ACC112 (cell line): ENCODE measurements around the gene PREPL.
"Not testable (repeated sequence)": the region's sequence is repeated elsewhere in the genome, so short reads cannot be mapped to it uniquely, and the experiment has no call there.

Experiments
- H2AFZ ChIP-seq: fragments of 200-600 bp; sonication (generic); one replicate; pipeline ENCODE4 v1.6.0; 2017; ENCODE audit warnings: antibody characterized with exemption, low read length; ENCODE audit not compliant: unreplicated experiment
- H3K27ac ChIP-seq: fragments of 200-600 bp; sonication (generic); 2 replicates; pipeline ENCODE4 v1.5.1; 2014; ENCODE audit warnings: low read depth, mild to moderate bottlenecking, antibody characterized with exemption, low read length, moderate library complexity
- H3K27me3 ChIP-seq: fragments of 200-600 bp; sonication (generic); 2 replicates; pipeline ENCODE4 v1.6.1; 2014; ENCODE audit warnings: mild to moderate bottlenecking, antibody characterized with exemption, low read length, moderate library complexity, mixed read lengths; ENCODE audit not compliant: insufficient read depth
- H3K36me3 ChIP-seq: fragments of 200-600 bp; sonication (generic); 2 replicates; pipeline ENCODE4 v1.6.1; 2016; ENCODE audit warnings: mild to moderate bottlenecking, antibody characterized with exemption, low read length, moderate library complexity, mixed read lengths; ENCODE audit not compliant: insufficient read depth
- H3K4me1 ChIP-seq: fragments of 200-600 bp; sonication (generic); one replicate; pipeline ENCODE4 v1.6.1; 2016; ENCODE audit warnings: low read length, mixed read lengths; ENCODE audit not compliant: insufficient read depth, unreplicated experiment, control insufficient read depth
- H3K4me3 ChIP-seq: fragments of 200-600 bp; sonication (generic); 2 replicates; pipeline ENCODE4 v1.5.1; 2014; ENCODE audit warnings: mild to moderate bottlenecking, low read depth, low read length
- H3K79me2 ChIP-seq: fragments of 200-600 bp; sonication (generic); one replicate; pipeline ENCODE4 v1.6.0; 2016; ENCODE audit warnings: low read length; ENCODE audit not compliant: control insufficient read depth, unreplicated experiment, insufficient read depth

The PREPL gene

GRCh38 chr2:44321360-44321759 is 39.9 kb downstream of the PREPL start:
- peaks cover 49% of the 10 kb centered on the region for H3K36me3 ChIP-seq
- H3K79me2 ChIP-seq: no peaks in the 10 kb centered on the region
- H3K4me3 ChIP-seq: no peak overlapping the region

GRCh38 chr2:44320832-44321231 is 40.5 kb downstream of the PREPL start:
- peaks cover 11% of the 10 kb centered on the region for H3K4me1 ChIP-seq
- no peak overlapping the region for H2AFZ ChIP-seq
- no peak overlapping the region for H3K4me3 ChIP-seq
- H3K27ac ChIP-seq: no peak overlapping the region
- no peaks in the 10 kb centered on the region for H3K79me2 ChIP-seq
- no peaks in the 10 kb centered on the region for H3K27me3 ChIP-seq
- peaks cover 54% of the 10 kb centered on the region for H3K36me3 ChIP-seq

More at GRCh38 chr2:44321360-44321759, 39.9 kb downstream of the PREPL start:
- Histone ChIP-seq H2AFZ (no peak overlapping the region), H3K27ac (no peak overlapping the region), H3K27me3 (no peaks in the 10 kb centered on the region), H3K4me1 (peaks cover 11% of the 10 kb centered on the region)

- no peaks in the 10 kb centered on the region for H3K79me2 ChIP-seq
- no peak overlapping the region for H3K4me3 ChIP-seq
- H3K27me3 ChIP-seq: no peaks in the 10 kb centered on the region
- no peaks in the 10 kb centered on the region for H3K4me1 ChIP-seq
- no peak overlapping the region for H3K27ac ChIP-seq
- H3K36me3 ChIP-seq: peaks cover 66% of the 10 kb centered on the region
- no peak overlapping the region for H2AFZ ChIP-seq
These were observed 45.3 kb downstream of the PREPL start for GRCh38 chr2:44315945-44316344.

- Histone ChIP-seq H3K4me1 (no peaks in the 10 kb centered on the region), H3K4me3 (no peak overlapping the region), H3K27ac (no peak overlapping the region), H3K36me3 (peaks cover 60% of the 10 kb centered on the region), H2AFZ (no peak overlapping the region), H3K79me2 (no peaks in the 10 kb centered on the region), H3K27me3 (no peaks in the 10 kb centered on the region)
These were observed 46.9 kb downstream of the PREPL start for GRCh38 chr2:44314362-44314761.

- Histone ChIP-seq H3K79me2 (no peaks in the 10 kb centered on the region), H3K27me3 (no peaks in the 10 kb centered on the region), H3K27ac (no peak overlapping the region), H3K4me3 (no peak overlapping the region), H3K4me1 (no peaks in the 10 kb centered on the region), H2AFZ (no peak overlapping the region), H3K36me3 (peaks cover 39% of the 10 kb centered on the region)
These were observed 51.0 kb downstream of the PREPL start for GRCh38 chr2:44310287-44310686.

GRCh38 chr2:44305882-44306281 is 55.4 kb downstream of the PREPL start:
- H3K79me2 ChIP-seq: no peaks in the 10 kb centered on the region
- no peak overlapping the region for H2AFZ ChIP-seq
- no peak overlapping the region for H3K27ac ChIP-seq
- H3K36me3 ChIP-seq: peaks cover 3% of the 10 kb centered on the region
- H3K4me3 ChIP-seq: no peak overlapping the region
- no peaks in the 10 kb centered on the region for H3K27me3 ChIP-seq
- H3K4me1 ChIP-seq: no peaks in the 10 kb centered on the region

- Histone ChIP-seq H3K36me3 (no peaks in the 10 kb centered on the region), H3K27me3 (no peaks in the 10 kb centered on the region), H2AFZ (no peak overlapping the region), H3K27ac (no peak overlapping the region), H3K4me1 (no peaks in the 10 kb centered on the region), H3K4me3 (no peak overlapping the region), H3K79me2 (no peaks in the 10 kb centered on the region)
These were observed 57.0 kb downstream of the PREPL start for GRCh38 chr2:44304258-44304657.

DNA sequence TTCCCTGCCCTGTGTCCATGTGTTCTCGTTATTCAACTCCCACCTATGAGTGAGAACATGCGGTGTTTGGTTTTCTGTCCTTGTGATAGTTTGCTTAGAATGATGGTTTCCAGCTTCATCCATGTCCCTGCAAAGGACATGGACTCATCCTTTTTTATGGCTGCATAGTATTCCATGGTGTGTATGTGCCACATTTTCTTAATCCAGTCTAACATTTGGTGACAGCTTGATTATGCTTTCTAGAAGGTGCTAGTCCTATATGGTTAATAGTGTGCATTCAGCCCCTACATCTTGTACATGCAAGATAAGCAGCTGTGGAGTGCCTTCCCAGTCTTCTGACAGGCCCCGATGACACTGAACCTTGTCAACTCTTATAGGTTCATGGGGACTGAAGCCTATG is 57.5 kb downstream of the PREPL start:
- not testable (repeated sequence) for H3K36me3 ChIP-seq, H3K4me1 ChIP-seq, H3K79me2 ChIP-seq, H3K27me3 ChIP-seq, H3K4me3 ChIP-seq, H2AFZ ChIP-seq, H3K27ac ChIP-seq

GRCh38 chr2:44301111-44301510 is 60.2 kb downstream of the PREPL start:
- H3K27me3 ChIP-seq: no peaks in the 10 kb centered on the region
- H2AFZ ChIP-seq: no peak overlapping the region
- H3K4me1 ChIP-seq: no peaks in the 10 kb centered on the region
- no peaks in the 10 kb centered on the region for H3K79me2 ChIP-seq
- H3K36me3 ChIP-seq: no peaks in the 10 kb centered on the region
- H3K4me3 ChIP-seq: no peak overlapping the region
- H3K27ac ChIP-seq: no peak overlapping the region

GRCh38 chr2:44299635-44300034 is 61.7 kb downstream of the PREPL start:
- no peaks in the 10 kb centered on the region for H3K79me2 ChIP-seq
- H3K27me3 ChIP-seq: no peaks in the 10 kb centered on the region
- no peaks in the 10 kb centered on the region for H3K4me1 ChIP-seq
- H3K4me3 ChIP-seq: no peak overlapping the region
- H3K27ac ChIP-seq: no peak overlapping the region
- H2AFZ ChIP-seq: no peak overlapping the region
- H3K36me3 ChIP-seq: no peaks in the 10 kb centered on the region

DNA sequence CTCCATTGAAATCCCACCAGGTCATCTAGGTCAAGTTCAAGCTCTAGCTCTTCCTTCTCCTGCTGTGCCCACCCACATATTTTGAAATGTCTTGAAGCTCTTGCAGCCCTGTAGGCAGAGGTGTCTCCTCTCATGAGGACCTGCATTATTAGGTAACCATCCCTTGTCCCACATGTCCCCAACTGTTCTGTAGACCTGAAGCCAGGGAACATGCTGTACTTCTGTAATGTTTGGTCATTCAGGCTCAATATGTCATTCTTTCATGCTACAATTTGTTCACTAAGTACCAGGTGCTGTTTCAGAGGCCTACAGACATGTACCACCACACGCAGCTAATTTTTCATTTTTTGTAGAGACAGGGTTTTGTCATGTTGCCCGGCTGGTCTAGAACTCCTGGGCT is 63.9 kb downstream of the PREPL start:
- Histone ChIP-seq H2AFZ (no peak overlapping the region), H3K4me3 (no peak overlapping the region), H3K27ac (no peak overlapping the region), H3K4me1 (peaks cover 1% of the 10 kb centered on the region), H3K27me3 (no peaks in the 10 kb centered on the region), H3K36me3 (no peaks in the 10 kb centered on the region), H3K79me2 (no peaks in the 10 kb centered on the region)
